NCI-H2196 (cell line): ENCODE results near the gene PAXIP1.

Experiments
- DNase-seq: peaks from one replicate; lab custom pipeline; 2025; ENCODE audit not compliant: unreplicated experiment; lab: John Stamatoyannopoulos, UW

Gene PAXIP1

GRCh38 chr7:154913638-154914307 lies 89.2 kb downstream of the PAXIP1 start:
- DNase-seq = peak; percentile 73

DNA sequence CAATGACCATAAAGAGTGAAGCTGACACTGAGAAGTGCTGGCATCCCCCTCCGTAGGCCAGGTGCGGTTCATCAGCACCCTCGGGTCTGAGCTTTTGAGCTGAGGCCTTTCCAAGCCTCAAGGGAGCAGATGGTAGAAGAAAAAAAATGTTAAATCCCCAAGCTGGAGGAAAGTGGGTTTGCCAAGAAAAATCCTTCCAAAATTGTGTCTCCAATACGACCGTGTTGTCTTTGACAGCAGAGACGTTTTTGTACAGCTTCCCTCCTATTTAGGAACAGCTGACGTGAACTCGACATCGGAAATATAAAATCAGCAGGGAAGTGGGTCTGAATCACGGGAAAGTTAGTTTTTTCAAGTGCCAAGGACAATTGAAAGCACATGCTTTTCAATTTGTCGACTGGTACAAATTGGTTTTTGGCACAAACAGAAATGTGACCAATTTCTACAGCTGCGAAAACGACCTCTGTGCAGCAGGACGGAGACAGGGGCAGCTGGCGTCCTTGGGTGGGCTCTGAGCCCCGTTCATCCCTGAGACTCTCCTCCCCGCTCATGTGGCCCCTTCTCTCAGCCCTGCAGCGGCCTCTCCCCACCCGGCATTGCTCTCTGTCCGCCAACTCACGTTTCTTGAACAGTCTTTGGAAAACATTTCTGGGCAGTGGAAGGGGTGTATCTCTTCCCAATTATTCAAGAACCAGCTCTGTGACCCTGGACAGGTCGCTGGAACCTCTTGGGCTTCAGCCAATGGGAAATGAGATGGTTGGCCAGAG lies 89.9 kb downstream of the PAXIP1 start:
- DNase-seq = no peak

DNA sequence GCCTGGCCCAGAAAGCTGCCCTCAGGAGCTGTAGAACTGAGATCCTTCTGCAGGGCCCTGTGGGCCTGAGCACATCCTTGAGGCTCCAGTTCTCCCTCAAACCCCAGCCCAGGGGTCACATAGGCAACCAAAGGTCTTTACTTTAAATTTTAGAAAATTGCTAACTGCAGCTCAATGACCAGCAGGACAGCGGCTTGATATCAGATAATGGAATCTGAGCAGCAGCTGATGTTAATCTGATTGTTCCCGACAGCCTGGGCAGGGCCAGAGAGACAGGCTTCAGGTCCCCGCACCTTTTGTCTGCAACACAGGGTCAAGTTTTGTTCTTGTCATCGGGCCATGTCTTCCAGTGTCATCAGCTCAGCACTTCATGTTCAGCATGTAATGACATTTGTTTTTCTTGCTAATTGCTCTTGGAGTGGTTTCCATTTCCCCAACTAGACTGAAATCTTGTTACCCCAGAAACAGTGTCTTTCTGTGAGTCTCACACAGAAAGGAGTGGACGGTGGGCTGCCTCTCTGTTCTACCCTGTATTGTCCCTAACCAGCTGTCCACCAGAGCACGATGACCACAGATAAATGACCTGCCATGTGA lies 91.0 kb downstream of the PAXIP1 start:
- no peak for DNase-seq

- no peak for DNase-seq
Observed at GRCh38 chr7:154911411-154911810, 91.5 kb downstream of the PAXIP1 start.

DNA sequence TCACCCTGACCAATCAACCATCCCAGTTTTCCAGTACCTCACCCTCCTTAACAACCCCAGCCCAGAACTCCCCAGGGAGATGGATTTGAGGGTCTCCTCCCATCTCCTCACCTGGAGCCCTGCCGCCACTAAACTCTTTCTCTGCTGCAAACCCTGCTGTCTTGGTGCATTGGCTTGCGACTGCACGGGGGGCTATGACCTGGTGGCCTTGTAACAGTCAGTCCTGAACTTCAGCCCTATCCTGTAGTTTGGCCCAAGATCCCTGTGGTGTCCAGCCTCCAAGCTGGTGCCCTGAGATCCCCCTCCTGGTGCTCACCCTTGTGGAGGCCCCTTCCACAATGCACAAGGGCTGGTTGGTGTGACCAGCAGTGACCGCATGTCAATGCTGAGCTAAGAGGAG lies 91.9 kb downstream of the PAXIP1 start:
- DNase-seq = no peak

DNA sequence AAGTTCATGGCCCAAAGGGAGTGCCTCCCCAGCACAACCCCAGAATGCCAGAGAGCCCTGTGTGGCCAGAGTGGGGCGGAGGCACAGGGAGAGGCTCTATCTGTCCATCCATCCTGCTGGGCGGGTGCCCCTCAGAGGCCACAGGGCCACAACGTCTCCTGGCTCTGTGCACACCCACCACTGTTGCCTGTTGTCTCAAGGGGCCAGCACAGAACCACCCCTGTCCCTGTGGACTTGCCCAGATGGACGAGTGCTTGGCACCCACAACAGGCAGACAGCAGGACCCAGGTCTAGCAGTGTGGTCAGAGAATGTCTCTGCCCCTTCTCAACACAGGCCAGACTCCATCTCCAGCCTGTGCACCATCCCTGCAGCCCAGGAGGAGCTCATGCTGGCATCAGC lies 92.8 kb downstream of the PAXIP1 start:
- DNase-seq = no peak

GRCh38 chr7:154909241-154910105 lies 93.5 kb downstream of the PAXIP1 start:
- no peak for DNase-seq

DNA sequence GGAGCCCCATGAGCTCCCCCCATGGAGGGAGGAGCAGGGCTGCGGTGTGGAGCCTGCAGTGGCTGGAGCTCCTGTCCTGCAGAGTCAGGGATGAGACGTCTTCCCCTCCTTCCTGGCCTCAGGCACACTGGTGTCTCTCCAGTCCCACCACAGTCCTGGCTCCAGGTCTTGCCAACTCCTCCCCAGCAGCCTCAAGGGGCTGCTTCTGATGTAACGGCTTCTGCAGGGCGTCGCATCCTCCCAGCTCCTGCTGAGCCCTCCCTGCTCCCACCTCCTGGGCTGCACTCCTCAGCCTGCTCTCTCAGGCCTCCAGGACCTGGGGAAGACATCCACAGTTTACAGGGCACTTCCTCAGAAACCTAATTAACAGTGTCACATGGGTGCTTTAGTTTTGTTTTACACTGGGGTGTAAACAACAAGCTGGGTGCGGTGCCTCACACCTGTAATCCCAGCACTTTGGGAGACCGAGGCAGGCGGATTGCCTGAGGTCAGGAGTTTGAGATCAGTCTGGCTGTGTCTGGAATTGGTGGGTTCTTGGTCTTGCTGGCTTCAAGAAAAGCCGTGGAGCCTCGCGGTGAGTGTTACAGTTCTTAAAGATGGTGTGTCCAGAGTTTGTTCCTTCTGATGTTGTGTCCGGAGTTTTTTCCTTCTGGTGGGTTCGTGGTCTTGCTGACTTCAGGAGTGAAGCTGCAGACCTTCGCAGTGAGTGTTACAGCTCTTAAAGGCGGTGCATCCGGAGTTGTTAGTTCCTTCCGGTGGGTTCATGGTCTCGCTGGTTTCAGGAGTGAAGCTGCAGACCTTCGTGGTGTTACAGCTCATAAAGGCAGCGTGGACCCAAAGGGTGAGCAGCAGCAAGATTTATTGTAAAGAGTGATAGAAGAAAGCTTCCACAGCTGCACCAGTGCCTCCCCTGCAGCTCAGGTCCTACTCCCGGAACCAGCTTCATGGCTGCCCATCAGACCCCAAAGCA lies 95.0 kb downstream of the PAXIP1 start:
- no peak for DNase-seq

- no peak for DNase-seq
Observed at GRCh38 chr7:154906736-154907355, 96.1 kb downstream of the PAXIP1 start.

DNA sequence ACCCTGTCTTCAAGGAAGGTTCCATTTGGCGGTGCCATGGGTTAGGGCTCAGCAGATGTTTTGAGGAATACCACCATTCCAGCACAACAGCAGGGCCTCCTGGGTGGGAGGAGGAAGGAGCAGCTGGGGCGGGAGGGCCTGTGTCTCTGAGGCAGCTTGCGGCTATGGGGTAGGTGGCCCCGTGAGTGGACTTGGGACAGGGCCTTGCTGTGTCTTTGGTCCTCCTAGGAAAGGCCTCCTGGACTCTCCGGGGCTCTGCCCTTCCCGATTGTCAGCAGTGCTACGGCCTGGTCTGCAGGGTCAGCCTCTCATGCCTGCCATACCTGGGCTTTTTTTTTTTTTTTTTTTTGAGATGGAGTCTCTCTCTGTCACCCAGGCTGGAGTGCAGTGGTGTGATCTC lies 96.7 kb downstream of the PAXIP1 start:
- no peak for DNase-seq

DNA sequence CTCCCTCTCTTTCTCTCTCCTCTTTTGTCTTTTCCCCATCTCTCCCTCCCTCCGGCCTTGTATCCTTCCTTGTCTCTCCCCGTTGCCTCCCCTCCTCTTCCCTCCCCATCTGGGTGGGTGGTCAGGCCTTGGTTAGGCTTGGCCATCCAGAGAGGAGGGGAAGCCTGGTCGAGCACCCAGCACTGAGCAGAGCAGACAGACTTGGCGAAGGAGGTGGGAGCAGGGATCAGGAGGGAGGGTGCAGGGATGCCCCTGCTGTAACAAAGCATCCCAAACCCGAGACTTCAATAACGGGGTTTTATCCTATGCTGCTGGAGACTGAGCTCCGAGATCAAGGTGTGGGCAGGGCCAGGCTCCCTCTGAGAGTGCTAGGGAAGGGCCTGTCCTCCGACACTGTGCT lies 97.3 kb downstream of the PAXIP1 start:
- no peak for DNase-seq

- DNase-seq = no peak
Observed at GRCh38 chr7:154905146-154905545, 97.8 kb downstream of the PAXIP1 start.

DNA sequence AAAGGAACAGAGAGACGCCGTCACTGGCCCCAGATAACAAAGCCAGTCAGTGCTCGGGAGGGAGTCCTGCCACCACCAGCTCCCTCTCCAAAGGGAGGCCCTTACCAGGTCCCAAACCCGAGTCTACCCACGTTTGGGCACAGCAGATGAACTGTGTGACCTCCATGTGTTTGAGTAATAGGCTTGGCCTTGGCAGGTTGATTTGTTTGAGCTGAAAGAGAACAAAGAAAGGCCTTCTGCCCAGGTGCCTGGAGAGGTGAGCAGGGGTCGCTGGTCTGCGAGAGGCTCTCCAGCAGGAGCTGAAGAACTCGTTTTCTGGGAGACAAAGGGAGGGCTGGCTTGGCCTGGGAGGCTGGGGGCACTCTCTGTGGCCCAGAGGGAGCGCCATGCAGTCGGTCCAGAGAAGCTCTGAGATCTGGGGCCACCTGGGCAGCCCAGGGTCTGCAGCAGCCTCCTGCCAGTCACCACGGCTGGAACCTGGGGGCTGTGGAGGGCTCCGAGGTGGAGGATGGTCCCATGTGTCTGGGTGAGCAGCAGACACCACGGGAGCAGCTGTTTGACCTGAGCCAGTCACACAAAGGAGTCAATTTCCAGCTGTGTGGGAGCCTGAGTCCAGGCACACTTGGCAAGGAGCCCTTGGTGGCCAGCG lies 99.7 kb downstream of the PAXIP1 start:
- no peak for DNase-seq

- DNase-seq = no peak
Observed at GRCh38 chr7:154902600-154903082, 100.3 kb downstream of the PAXIP1 start.

GRCh38 chr7:154899862-154900261 lies 103.1 kb downstream of the PAXIP1 start:
- no peak for DNase-seq

GRCh38 chr7:154898973-154899855 lies 103.7 kb downstream of the PAXIP1 start:
- DNase-seq = no peak

- no peak for DNase-seq
Observed at GRCh38 chr7:154896076-154896475, 106.8 kb downstream of the PAXIP1 start.
